GM12878 (cell line): ENCODE data around the gene CBFA2T3. TPM values are rescaled to one million over a fixed set of nuclear protein-coding genes. Genes with fewer than 3 reads are reported as not detected.
A peak's percentile ranks its signal among the peaks of the same experiment; 100 is the strongest.

Experiments
- ATAC-seq: fragments of 200-7000 bp; cut with Tn5 transposase; 3 replicates; pipeline ENCODE4 v1.9.1; 2020; ENCODE audit warnings: mild to moderate bottlenecking, moderate library complexity
- BruUV-seq: library from RNA; stranded (reverse); fragments of 400-500 nt; replicated peaks from 2 replicates; lab custom pipeline; 2021; lab: Mats Ljungman, UMichigan
- CTCF ChIA-PET: fragments of 300-600 bp; sonication (Branson Sonifier 250); formaldehyde crosslinking; extraction: SDS; loops from one replicate; lab custom pipeline; 2021; ENCODE audit warnings: inconsistent platforms; lab: Yijun Ruan, JAX
- POLR2A ChIA-PET: fragments of 350-600 bp; formaldehyde crosslinking; extraction: SDS; loops from one replicate; lab custom pipeline; 2021; ENCODE audit warnings: inconsistent platforms; lab: Charles Lee
- RAD21 ChIA-PET: fragments of 300-600 bp; sonication (Branson Sonifier 250); formaldehyde crosslinking; loops from one replicate; lab custom pipeline; 2023; ENCODE audit warnings: antibody characterized with exemption; ENCODE audit not compliant: unreplicated experiment; lab: Charles Lee
- SMC1A ChIA-PET: fragments of 300-600 bp; sonication (Branson Sonifier 250); formaldehyde crosslinking; loops from one replicate; lab custom pipeline; 2023; ENCODE audit not compliant: unreplicated experiment, uncharacterized antibody; lab: Charles Lee
- DNase-seq: peaks from one replicate; pipeline ENCODE4 v3.0.0-alpha.2; 2011; ENCODE audit warnings: low read depth, low spot score
- FAIRE-seq: peaks from 3 replicates; lab custom pipeline; 2011; peaks lifted over from hg19 to GRCh38; lab: Jason Lieb, UNC
- H2AFZ ChIP-seq: 2 replicates; pipeline ENCODE4 v1.6.0; 2011; ENCODE audit warnings: low read depth, low read length, control low read depth; ENCODE audit not compliant: control insufficient read depth
- H3K27ac ChIP-seq: 2 replicates; pipeline ENCODE4 v1.5.1; 2011; ENCODE audit warnings: control low read depth; ENCODE audit not compliant: control insufficient read depth, insufficient read depth
- H3K27me3 ChIP-seq, 2 experiments: replicated peaks in 1 of 2; 2 replicates each; pipeline versions ENCODE4 v1.6.0 to v1.6.1; 2011; ENCODE audit warnings: low read length in 1 of 2; ENCODE audit not compliant: control insufficient read depth in 2 of 2, insufficient read depth in 2 of 2
- H3K36me3 ChIP-seq, 2 experiments: 2 replicates each; pipeline ENCODE4 v1.5.1; 2011; ENCODE audit warnings: low read length in 1 of 2; ENCODE audit not compliant: control insufficient read depth in 2 of 2, insufficient read depth in 2 of 2
- H3K4me1 ChIP-seq: 2 replicates; pipeline ENCODE4 v1.6.1; 2011; ENCODE audit warnings: mild to moderate bottlenecking, low read length, moderate library complexity, mixed read lengths; ENCODE audit not compliant: control insufficient read depth, insufficient read depth
- H3K4me2 ChIP-seq: 2 replicates; pipeline ENCODE4 v1.6.0; 2011; ENCODE audit warnings: control low read depth; ENCODE audit not compliant: control insufficient read depth, insufficient read depth
- H3K4me3 ChIP-seq: fragments of 200-600 bp; sonication (generic); 2 replicates; pipeline ENCODE4 v1.5.1; 2016
- H3K79me2 ChIP-seq: 2 replicates; pipeline ENCODE4 v1.6.0; 2011; ENCODE audit warnings: low read length; ENCODE audit not compliant: control insufficient read depth, insufficient read depth
- H3K9ac ChIP-seq: 2 replicates; pipeline ENCODE4 v1.8.0; 2011; ENCODE audit warnings: low read length, control low read depth, mixed read lengths; ENCODE audit not compliant: control insufficient read depth, insufficient read depth
- H3K9me3 ChIP-seq: replicated peaks from 3 replicates; pipeline ENCODE4 v1.5.1; 2011; ENCODE audit warnings: mild to moderate bottlenecking, low read length; ENCODE audit not compliant: control insufficient read depth, insufficient read depth
- H4K20me1 ChIP-seq: 2 replicates; pipeline ENCODE4 v1.6.0; 2011; ENCODE audit not compliant: control insufficient read depth, insufficient read depth
- ASH2L ChIP-seq: fragments of 300-600, 200-600 bp; sonication (generic); IDR thresholded peaks from 2 replicates; pipeline ENCODE4 v1.6.1; 2017; ENCODE audit warnings: low read depth, mild to moderate bottlenecking, borderline replicate concordance
- ESRRA ChIP-seq: IDR thresholded peaks from 2 replicates; pipeline ENCODE4 v1.6.1; 2012; ENCODE audit warnings: mild to moderate bottlenecking, low read length, improper control_type of control experiment
- IRF5 ChIP-seq: fragments of 450-650 bp; IDR thresholded peaks from 2 replicates; pipeline ENCODE4 v1.6.1; 2017; ENCODE audit warnings: borderline replicate concordance
- NFYA ChIP-seq: IDR thresholded peaks from 2 replicates; pipeline ENCODE4 v1.6.1; 2011; ENCODE audit warnings: low read depth, mild to moderate bottlenecking, low read length, improper control_type of control experiment, borderline replicate concordance
- POLR2AphosphoS5 ChIP-seq: IDR thresholded peaks from 2 replicates; pipeline ENCODE4 v1.6.1; 2011; ENCODE audit warnings: mild to moderate bottlenecking, low read length, inconsistent platforms
- POU2F2 ChIP-seq: IDR thresholded peaks from 3 replicates; pipeline ENCODE4 v1.6.1; 2011; ENCODE audit warnings: low read depth, mild to moderate bottlenecking, low read length, borderline replicate concordance
- RCOR1 ChIP-seq: conservative IDR thresholded peaks from 2 replicates; pipeline ENCODE4 v1.6.1; 2012; ENCODE audit warnings: low read depth, low read length, improper control_type of control experiment
- RELB ChIP-seq: fragments of 450-650 bp; IDR thresholded peaks from 2 replicates; pipeline ENCODE4 v1.6.1; 2017; ENCODE audit warnings: low read depth, mild to moderate bottlenecking, moderate library complexity
- SIX5 ChIP-seq: IDR thresholded peaks from 2 replicates; pipeline ENCODE4 v1.6.1; 2011; ENCODE audit warnings: mild to moderate bottlenecking, low read depth, low read length, moderate library complexity; ENCODE audit not compliant: severe bottlenecking
- SKIL ChIP-seq: fragments of 450-650 bp; IDR thresholded peaks from 2 replicates; pipeline ENCODE4 v1.6.1; 2017; ENCODE audit warnings: mild to moderate bottlenecking, low read depth, inconsistent platforms; ENCODE audit not compliant: poor library complexity, severe bottlenecking
- SP1 ChIP-seq: IDR thresholded peaks from one replicate; pipeline ENCODE4 v1.6.1; 2011; ENCODE audit warnings: low read depth, low read length
- YBX1 ChIP-seq: fragments of 450-650 bp; IDR thresholded peaks from 2 replicates; pipeline ENCODE4 v1.6.1; 2016; ENCODE audit warnings: antibody characterized with exemption
- WGBS: methylation state at CpG from one replicate; pipeline ENCODE4 v1.1.6; 2016; ENCODE audit warnings: low lambda C conversion rate; ENCODE audit not compliant: insufficient replicate concordance, insufficient coverage; ENCODE audit errors: missing lambda C conversion rate; 5-methylcytosine and 5-hydroxymethylcytosine counted together
- in situ Hi-C: fragments of 300-500 bp; cut with MboI; formaldehyde crosslinking; loops from 9 replicates; pipeline ENCODE4 v1.14.3; 2018; ENCODE audit warnings: mixed read lengths
- intact Hi-C: fragments of 100-400 bp; cut with micrococcal nuclease; formaldehyde crosslinking; loops from one replicate; pipeline ENCODE4 v1.14.2; 2022; ENCODE audit not compliant: unreplicated experiment
- polyA plus RNA-seq, 11 experiments: library from polyadenylated mRNA; depleted of rRNA in 4 of 11; unstranded in 6 of 11; stranded (reverse) in 5 of 11; fragments of >200 nt; fragmentation: Nextera tagmentation in 4 of 11; fragmentation: Illumina TruSeq in 1 of 11; extraction: Ambion mirVana in 4 of 11; extraction: Trizol in 1 of 11; gene quantifications; 1 replicate in 1 of 11; 2 replicates in 10 of 11; pipeline versions ENCODE4 v1.2.1 to v1.2.3, GENCODE V29; 2011 to 2016; ENCODE audit warnings: inconsistent platforms in 2 of 11, missing spikeins in 2 of 11, low read depth in 1 of 11
- total RNA-seq, 4 experiments: library from RNA; depleted of rRNA in 3 of 4; stranded (reverse); fragments of >200 nt in 3 of 4; fragmentation: Illumina TruSeq in 1 of 4; extraction: Trizol in 1 of 4; gene quantifications; 2 replicates each; pipeline versions ENCODE4 v1.2.1 to v1.2.3, GENCODE V29; 2013 to 2021
- TF ChIP-seq, protein P1 (sequence below): IDR thresholded peaks from 2 replicates; pipeline ENCODE4 v1.6.1; 2011; ENCODE audit warnings: mild to moderate bottlenecking, low read depth, low read length, moderate library complexity; ENCODE audit not compliant: insufficient replicate concordance
- TF ChIP-seq, protein P2 (sequence below): IDR thresholded peaks from 2 replicates; pipeline ENCODE4 v1.6.1; 2011; ENCODE audit warnings: borderline replicate concordance, low read depth, mild to moderate bottlenecking, moderate library complexity, low read length; ENCODE audit not compliant: insufficient read depth, poor library complexity, severe bottlenecking

The CBFA2T3 gene
- total and polyA plus RNA-seq, 10 of the 15 experiments (the other 5 are each of a cell fraction or from before 2014, with no cell fraction given), result 0.69 to 42.6 (median 4.5) TPM

GRCh38 chr16:89023621-89024511 lies 46.9 kb upstream of the CBFA2T3 start (continued):
- TF ChIP-seq SKIL, result no peak
- no peak for TF ChIP-seq ASH2L
- no peak for TF ChIP-seq NFYA
- no peak for TF ChIP-seq SIX5
- TF ChIP-seq POLR2AphosphoS5, result no peak
- no peak for TF ChIP-seq YBX1

GRCh38 chr16:89023151-89023551 lies 46.1 kb upstream of the CBFA2T3 start:
- H3K36me3 ChIP-seq, result no peaks in the 10 kb centered on the region
- peaks cover 2% of the 10 kb centered on the region; the same call in 2 of the 3 replicates for H3K9me3 ChIP-seq
- H3K4me3 ChIP-seq, result no peak overlapping the region
- FAIRE-seq, result no peak
- no peak overlapping the region for H3K4me2 ChIP-seq
- no peak for ATAC-seq
- H2AFZ ChIP-seq, result no peak overlapping the region
- DNase-seq, result no peak
- RAD21 ChIA-PET, result no interaction called here
- H3K27me3 ChIP-seq, result peaks cover 0 to 4% of the 10 kb centered on the region in 2 experiments; a peak in 2 of 4 replicates
- SMC1A ChIA-PET, result no interaction called here
- intact Hi-C loops, result no loop called here
- 58% methylated on average over 10 of the region's 10 CpGs for WGBS
- H3K9ac ChIP-seq, result no peak overlapping the region
- CTCF ChIA-PET, result no interaction called here
- no peak overlapping the region for H3K27ac ChIP-seq
- in situ Hi-C loops, result no loop called here
- no TSS peak for BruUV-seq
- POLR2A ChIA-PET, result no interaction called here
- H4K20me1 ChIP-seq, result no peaks in the 10 kb centered on the region
- H3K4me1 ChIP-seq, result peaks cover 14% of the 10 kb centered on the region
- no peaks in the 10 kb centered on the region for H3K79me2 ChIP-seq
- 0 out of 2 replicates have a peak, but pooled peaks have one; percentile 14 for TF ChIP-seq IRF5
- no peak for TF ChIP-seq RCOR1
- no peak for TF ChIP-seq SP1
- TF ChIP-seq POU2F2, result no peak
- no peak for TF ChIP-seq ESRRA
- TF ChIP-seq RELB, result no peak
- TF ChIP-seq, protein P1, sequence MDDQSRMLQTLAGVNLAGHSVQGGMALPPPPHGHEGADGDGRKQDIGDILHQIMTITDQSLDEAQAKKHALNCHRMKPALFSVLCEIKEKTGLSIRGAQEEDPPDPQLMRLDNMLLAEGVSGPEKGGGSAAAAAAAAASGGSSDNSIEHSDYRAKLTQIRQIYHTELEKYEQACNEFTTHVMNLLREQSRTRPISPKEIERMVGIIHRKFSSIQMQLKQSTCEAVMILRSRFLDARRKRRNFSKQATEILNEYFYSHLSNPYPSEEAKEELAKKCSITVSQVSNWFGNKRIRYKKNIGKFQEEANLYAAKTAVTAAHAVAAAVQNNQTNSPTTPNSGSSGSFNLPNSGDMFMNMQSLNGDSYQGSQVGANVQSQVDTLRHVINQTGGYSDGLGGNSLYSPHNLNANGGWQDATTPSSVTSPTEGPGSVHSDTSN, result peak; percentile 27
- TF ChIP-seq, protein P2, sequence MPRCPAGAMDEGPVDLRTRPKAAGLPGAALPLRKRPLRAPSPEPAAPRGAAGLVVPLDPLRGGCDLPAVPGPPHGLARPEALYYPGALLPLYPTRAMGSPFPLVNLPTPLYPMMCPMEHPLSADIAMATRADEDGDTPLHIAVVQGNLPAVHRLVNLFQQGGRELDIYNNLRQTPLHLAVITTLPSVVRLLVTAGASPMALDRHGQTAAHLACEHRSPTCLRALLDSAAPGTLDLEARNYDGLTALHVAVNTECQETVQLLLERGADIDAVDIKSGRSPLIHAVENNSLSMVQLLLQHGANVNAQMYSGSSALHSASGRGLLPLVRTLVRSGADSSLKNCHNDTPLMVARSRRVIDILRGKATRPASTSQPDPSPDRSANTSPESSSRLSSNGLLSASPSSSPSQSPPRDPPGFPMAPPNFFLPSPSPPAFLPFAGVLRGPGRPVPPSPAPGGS, result peak; percentile 68
